ENCODE measurements around the gene BNC1. TPM values are rescaled to one million over a fixed set of nuclear protein-coding genes. Genes with fewer than 3 reads are reported as not detected.

Gene BNC1
- total and polyA plus RNA-seq, 2 experiments from 2014 or later: 23.1 to 24.3 TPM

- Histone ChIP-seq H3K27me3 (no peaks in the 10 kb centered on the region), H3K27ac (no peak overlapping the region), H3K9me2 (replicated peaks; ENCODE audit: insufficient read depth) (no peaks in the 10 kb centered on the region), H3K79me2 (no peaks in the 10 kb centered on the region), H4K20me1 (ENCODE audit: insufficient read depth, poor library complexity, severe bottlenecking) (no peaks in the 10 kb centered on the region), H2AFZ (no peak overlapping the region), H3K4me3 (no peak overlapping the region), H3K4me1 (ENCODE audit: insufficient read depth) (peaks cover 4% of the 10 kb centered on the region), H3K36me3 (replicated peaks; ENCODE audit: insufficient read depth, low read depth) (no peaks in the 10 kb centered on the region), H3K9me3 (ENCODE audit: low read depth) (no peaks in the 10 kb centered on the region), H3K4me2 (no peak overlapping the region)
- no peak for DNase-seq (ENCODE audit: low spot score)
- no peak for TF ChIP-seq EZH2phosphoT487 (IDR thresholded peaks at IDR 0.05; ENCODE audit: low read depth, severe bottlenecking, unreplicated experiment)
- no peak for TF ChIP-seq EZH2 (IDR thresholded peaks at IDR 0.05; ENCODE audit: borderline replicate concordance)
- TF ChIP-seq CTCF (IDR thresholded peaks at IDR 0.05; ENCODE audit: poor library complexity): no peak
- WGBS (ENCODE audit: low lambda C conversion rate, missing lambda C conversion rate): 61% methylated on average over 4 of the region's 4 CpGs
Measured at GRCh38 chr15:83320404-83320803, 35.9 kb upstream of the BNC1 start.

GRCh38 chr15:83319771-83320170 is 35.3 kb upstream of the BNC1 start:
- no peaks in the 10 kb centered on the region for H3K79me2 ChIP-seq
- no peaks in the 10 kb centered on the region for H3K36me3 ChIP-seq (replicated peaks; ENCODE audit: insufficient read depth, low read depth)
- H2AFZ ChIP-seq: no peak overlapping the region
- TF ChIP-seq CTCF (IDR thresholded peaks at IDR 0.05; ENCODE audit: poor library complexity): no peak
- no peak for TF ChIP-seq EZH2phosphoT487 (IDR thresholded peaks at IDR 0.05; ENCODE audit: low read depth, severe bottlenecking, unreplicated experiment)
- TF ChIP-seq EZH2 (IDR thresholded peaks at IDR 0.05; ENCODE audit: borderline replicate concordance): no peak
- no peak overlapping the region for H3K4me2 ChIP-seq
- no peaks in the 10 kb centered on the region for H4K20me1 ChIP-seq (ENCODE audit: insufficient read depth, poor library complexity, severe bottlenecking)
- no peaks in the 10 kb centered on the region for H3K9me3 ChIP-seq (ENCODE audit: low read depth)
- no peaks in the 10 kb centered on the region for H3K27me3 ChIP-seq
- WGBS (ENCODE audit: low lambda C conversion rate, missing lambda C conversion rate): 86% methylated on average over 3 of the region's 3 CpGs
- H3K4me1 ChIP-seq (ENCODE audit: insufficient read depth): peaks cover 4% of the 10 kb centered on the region
- no peak for DNase-seq (ENCODE audit: low spot score)
- no peak overlapping the region for H3K27ac ChIP-seq
- H3K4me3 ChIP-seq: no peak overlapping the region
- H3K9me2 ChIP-seq (replicated peaks; ENCODE audit: insufficient read depth): no peaks in the 10 kb centered on the region

- H3K27me3 ChIP-seq: no peaks in the 10 kb centered on the region
- H3K36me3 ChIP-seq (replicated peaks; ENCODE audit: insufficient read depth, low read depth): no peaks in the 10 kb centered on the region
- DNase-seq (ENCODE audit: low spot score): no peak
- H3K79me2 ChIP-seq: no peaks in the 10 kb centered on the region
- no peaks in the 10 kb centered on the region for H3K9me2 ChIP-seq (replicated peaks; ENCODE audit: insufficient read depth)
- TF ChIP-seq EZH2 (IDR thresholded peaks at IDR 0.05; ENCODE audit: borderline replicate concordance) (no peak), CTCF (IDR thresholded peaks at IDR 0.05; ENCODE audit: poor library complexity) (no peak), EZH2phosphoT487 (IDR thresholded peaks at IDR 0.05; ENCODE audit: low read depth, severe bottlenecking, unreplicated experiment) (no peak)
- no peaks in the 10 kb centered on the region for H4K20me1 ChIP-seq (ENCODE audit: insufficient read depth, poor library complexity, severe bottlenecking)
- peaks cover 4% of the 10 kb centered on the region for H3K4me1 ChIP-seq (ENCODE audit: insufficient read depth)
- H3K4me3 ChIP-seq: no peak overlapping the region
- H3K9me3 ChIP-seq (ENCODE audit: low read depth): no peaks in the 10 kb centered on the region
- no peak overlapping the region for H3K27ac ChIP-seq
- no peak overlapping the region for H2AFZ ChIP-seq
- no peak overlapping the region for H3K4me2 ChIP-seq
- 73% methylated on average over 3 of the region's 3 CpGs for WGBS (ENCODE audit: low lambda C conversion rate, missing lambda C conversion rate)
Measured at GRCh38 chr15:83318861-83319415, 34.5 kb upstream of the BNC1 start.

GRCh38 chr15:83318036-83318435 is 33.6 kb upstream of the BNC1 start:
- H3K27ac ChIP-seq: no peak overlapping the region
- no peaks in the 10 kb centered on the region for H3K79me2 ChIP-seq
- no peaks in the 10 kb centered on the region for H4K20me1 ChIP-seq (ENCODE audit: insufficient read depth, poor library complexity, severe bottlenecking)
- no peaks in the 10 kb centered on the region for H3K36me3 ChIP-seq (replicated peaks; ENCODE audit: insufficient read depth, low read depth)
- H3K4me1 ChIP-seq (ENCODE audit: insufficient read depth): peaks cover 4% of the 10 kb centered on the region
- H3K4me3 ChIP-seq: no peak overlapping the region
- TF ChIP-seq EZH2phosphoT487 (IDR thresholded peaks at IDR 0.05; ENCODE audit: low read depth, severe bottlenecking, unreplicated experiment): no peak
- TF ChIP-seq CTCF (IDR thresholded peaks at IDR 0.05; ENCODE audit: poor library complexity): no peak
- no peak for TF ChIP-seq EZH2 (IDR thresholded peaks at IDR 0.05; ENCODE audit: borderline replicate concordance)
- H3K4me2 ChIP-seq: no peak overlapping the region
- DNase-seq (ENCODE audit: low spot score): no peak
- H2AFZ ChIP-seq: no peak overlapping the region
- H3K9me3 ChIP-seq (ENCODE audit: low read depth): no peaks in the 10 kb centered on the region
- no peaks in the 10 kb centered on the region for H3K9me2 ChIP-seq (replicated peaks; ENCODE audit: insufficient read depth)
- no peaks in the 10 kb centered on the region for H3K27me3 ChIP-seq

Data from hepatocyte (in vitro differentiated cells).